Stimulated activated naive CD8-positive, alpha-beta T cell treated with anti-CD3 and anti-CD28 coated beads, Interleukin-15, amount 100 ng/mL, for 72 hours (primary cell): ENCODE measurements around the gene FBXO8.

Experiments
- ATAC-seq: fragments of 150-1000 bp; cut with Tn5 transposase; 2 replicates; pipeline ENCODE4 v1.10.0; 2021; ENCODE audit warnings: mild to moderate bottlenecking, moderate library complexity
- DNase-seq, 2 donors: peaks; one replicate each; pipeline ENCODE4 v3.0.0; 2021 to 2022
- H3K27ac Mint-ChIP-seq, 2 donors: one replicate each; pipeline ENCODE4 v1.8.0; 2022; ENCODE audit warnings: mild to moderate bottlenecking in 2 of 2, mixed read lengths in 2 of 2, moderate library complexity in 2 of 2
- H3K27me3 Mint-ChIP-seq: one replicate; pipeline ENCODE4 v1.8.0; 2022; ENCODE audit warnings: mixed read lengths
- H3K4me1 Mint-ChIP-seq: one replicate; pipeline ENCODE4 v1.8.0; 2022; ENCODE audit warnings: mild to moderate bottlenecking, mixed read lengths
- H3K4me3 Mint-ChIP-seq, 2 donors: one replicate each; pipeline ENCODE4 v1.8.0; 2022; ENCODE audit warnings: mild to moderate bottlenecking in 2 of 2, mixed read lengths in 2 of 2, moderate library complexity in 1 of 2
- H3K9me3 Mint-ChIP-seq, 2 donors: one replicate each; pipeline ENCODE4 v1.8.0; 2022; ENCODE audit warnings: mixed read lengths in 2 of 2

Gene FBXO8

DNA sequence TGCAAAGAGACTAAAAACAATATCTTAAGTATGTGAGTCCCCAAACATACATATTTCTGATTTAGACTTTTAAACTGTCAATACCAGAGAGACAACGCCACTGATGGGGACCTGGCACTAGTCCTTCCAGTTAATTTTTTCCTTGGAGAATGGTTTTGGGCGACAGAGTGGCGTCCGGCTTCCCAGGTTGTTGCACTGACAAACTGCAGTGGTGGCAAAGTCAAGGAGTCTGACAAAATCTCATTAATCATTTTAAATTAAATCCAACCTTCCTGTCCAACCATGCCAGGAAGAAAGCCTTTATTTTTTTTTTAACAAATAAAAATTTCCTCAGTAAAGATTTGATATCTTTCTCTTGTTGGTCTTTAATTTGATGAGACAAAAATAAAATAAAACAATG lies 52.8 kb downstream of the FBXO8 start:
- Mint-ChIP-seq H3K27ac (no peak overlapping the region), H3K9me3 (no peaks in the 10 kb centered on the region), H3K4me3 (no peak overlapping the region), H3K4me1 (no peaks in the 10 kb centered on the region), H3K27me3 (peaks cover 23% of the 10 kb centered on the region)
- DNase-seq (no peak), ATAC-seq (no peak)

DNA sequence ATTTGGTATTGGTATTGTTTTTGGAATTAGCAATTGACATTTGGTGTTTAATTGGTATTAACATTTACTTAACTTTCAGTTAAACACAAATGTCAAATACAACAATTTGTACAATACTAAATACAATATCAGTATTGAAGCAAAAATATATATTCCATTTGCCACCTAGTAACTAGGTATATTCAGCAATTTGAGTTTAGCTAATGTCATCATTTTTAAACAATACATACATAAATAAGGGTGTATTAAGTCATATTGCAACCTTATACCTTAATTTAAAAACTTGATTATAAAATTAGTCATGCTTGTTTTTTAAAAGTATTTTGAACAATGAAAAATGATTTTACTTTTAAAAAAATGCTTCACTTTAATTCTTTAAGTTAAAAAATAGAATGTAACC lies 53.3 kb downstream of the FBXO8 start:
- Mint-ChIP-seq H3K27ac (no peak overlapping the region), H3K4me1 (no peaks in the 10 kb centered on the region), H3K9me3 (no peaks in the 10 kb centered on the region), H3K4me3 (no peak overlapping the region), H3K27me3 (peaks cover 29% of the 10 kb centered on the region)
- DNase-seq (no peak), ATAC-seq (no peak)

DNA sequence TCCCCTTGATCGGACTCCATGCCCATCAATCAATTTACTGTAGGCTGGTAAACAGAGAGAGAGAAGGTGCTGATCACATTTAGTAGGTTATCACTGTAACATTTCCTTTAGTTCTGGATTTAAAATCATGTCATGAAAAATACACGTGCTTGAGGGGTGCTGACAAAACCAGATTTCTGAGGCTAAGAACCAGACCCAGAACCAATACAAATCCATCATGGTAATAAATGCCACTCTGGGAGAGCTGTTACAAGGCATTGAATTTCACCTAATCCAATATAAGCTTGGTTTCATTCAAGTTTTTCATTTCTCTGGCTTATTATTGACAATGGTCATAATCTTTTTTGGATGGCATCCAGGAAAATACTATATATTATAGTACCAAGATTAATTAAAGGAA lies 54.5 kb downstream of the FBXO8 start:
- ATAC-seq: no peak
- H3K27ac Mint-ChIP-seq: no peak overlapping the region
- no peaks in the 10 kb centered on the region for H3K9me3 Mint-ChIP-seq

DNA sequence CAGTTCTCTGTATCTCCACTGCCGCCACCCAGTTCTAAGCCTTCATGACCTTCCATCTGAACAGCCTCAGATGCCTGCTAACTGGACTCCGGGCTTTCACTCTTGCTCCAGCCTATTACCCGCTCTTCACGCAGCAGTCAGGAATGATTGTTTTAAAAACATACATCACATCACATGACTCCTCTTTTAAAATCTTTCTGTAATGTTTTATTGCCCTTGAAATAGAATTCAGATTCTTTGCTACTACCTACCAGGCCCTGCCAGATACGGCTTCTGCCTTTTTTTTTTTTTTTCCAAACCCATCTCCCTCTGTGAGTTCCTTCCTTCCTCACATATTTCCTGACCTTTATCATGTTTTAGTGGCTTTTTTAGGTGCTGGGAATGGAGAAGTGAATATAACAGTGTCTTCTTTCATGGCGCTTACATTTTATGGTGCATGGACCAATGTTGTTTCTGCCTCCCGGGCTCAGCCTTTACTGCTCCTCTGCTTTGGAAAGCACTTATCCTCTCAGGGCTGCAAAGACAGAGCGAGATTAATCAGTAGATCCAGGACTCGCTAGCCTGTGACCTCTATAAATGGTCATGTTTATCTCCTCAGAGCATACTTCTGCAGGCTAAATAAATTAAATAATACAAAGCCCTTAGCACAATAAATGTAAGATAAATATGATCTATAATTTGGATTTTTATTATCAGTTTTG lies 58.0 kb downstream of the FBXO8 start:
- Mint-ChIP-seq H3K27me3 (peaks cover 46% of the 10 kb centered on the region), H3K4me1 (no peaks in the 10 kb centered on the region), H3K27ac (peak overlapping the region in 1 of 2 donors; percentile 49), H3K9me3 (no peaks in the 10 kb centered on the region), H3K4me3 (no peak overlapping the region)
- DNase-seq (no peak), ATAC-seq (no peak)

More for the DNA sequence above, 54.5 kb downstream of the FBXO8 start:
- DNase-seq: no peak
- peaks cover 32% of the 10 kb centered on the region for H3K27me3 Mint-ChIP-seq
- H3K4me3 Mint-ChIP-seq: no peak overlapping the region
- H3K4me1 Mint-ChIP-seq: no peaks in the 10 kb centered on the region

DNA sequence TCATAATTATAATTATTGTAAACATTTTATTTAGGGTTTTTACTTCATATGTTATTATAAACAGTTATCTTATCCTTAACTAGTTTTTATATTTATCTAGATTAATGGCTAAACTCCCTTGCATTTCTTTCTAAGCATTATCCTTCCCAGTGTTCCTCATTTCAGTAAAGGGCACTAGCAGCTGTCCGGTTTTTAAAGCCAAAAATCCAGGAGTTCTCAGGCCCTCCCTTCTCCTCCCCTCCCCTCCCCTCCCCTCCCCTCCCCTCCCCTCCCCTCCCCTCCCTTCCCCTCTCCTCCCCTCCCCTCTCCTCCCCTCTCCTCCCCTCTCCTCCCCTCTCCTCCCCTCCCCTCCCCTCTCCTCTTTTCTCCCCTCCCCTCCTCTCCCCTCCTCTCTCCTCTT lies 58.9 kb downstream of the FBXO8 start:
- no peak for ATAC-seq
- H3K4me3 Mint-ChIP-seq: no peak overlapping the region
- peaks cover 55% of the 10 kb centered on the region for H3K27me3 Mint-ChIP-seq
- no peak for DNase-seq
- no peak overlapping the region for H3K27ac Mint-ChIP-seq
- H3K9me3 Mint-ChIP-seq: no peaks in the 10 kb centered on the region
- H3K4me1 Mint-ChIP-seq: no peaks in the 10 kb centered on the region

DNA sequence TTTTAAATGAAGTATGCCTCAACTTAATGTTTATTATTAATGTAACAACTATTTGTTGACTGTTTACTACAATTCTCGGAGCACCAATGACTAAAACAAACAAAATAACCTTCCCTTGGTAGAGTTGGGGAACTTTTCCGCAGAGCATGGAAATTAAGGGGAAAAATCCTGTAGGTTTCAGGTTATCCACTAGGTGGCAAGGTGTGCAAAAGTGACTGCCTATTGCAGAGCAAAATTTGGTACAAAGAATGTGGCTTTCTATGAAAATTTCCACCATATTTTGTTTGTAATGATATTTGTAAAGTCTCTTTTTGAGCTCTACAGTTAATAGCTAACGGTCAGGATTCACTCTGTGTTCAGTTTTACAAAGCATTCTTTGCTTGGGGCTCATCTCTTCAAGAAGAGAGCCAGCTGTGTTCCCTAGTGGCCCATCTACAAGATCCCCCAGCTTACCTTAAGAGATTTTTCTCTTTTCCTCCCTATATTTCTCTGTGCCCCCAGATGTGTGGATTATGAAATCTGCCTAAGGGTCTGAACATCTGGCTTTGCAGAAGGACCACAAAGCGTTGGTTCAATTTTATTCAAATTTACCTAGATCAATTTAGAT lies 61.1 kb downstream of the FBXO8 start:
- peaks cover 68% of the 10 kb centered on the region for H3K27me3 Mint-ChIP-seq
- DNase-seq: no peak
- peaks cover 11% of the 10 kb centered on the region for H3K4me1 Mint-ChIP-seq
- H3K27ac Mint-ChIP-seq: no peak overlapping the region
- H3K9me3 Mint-ChIP-seq: no peaks in the 10 kb centered on the region
- no peak for ATAC-seq
- no peak overlapping the region for H3K4me3 Mint-ChIP-seq

DNA sequence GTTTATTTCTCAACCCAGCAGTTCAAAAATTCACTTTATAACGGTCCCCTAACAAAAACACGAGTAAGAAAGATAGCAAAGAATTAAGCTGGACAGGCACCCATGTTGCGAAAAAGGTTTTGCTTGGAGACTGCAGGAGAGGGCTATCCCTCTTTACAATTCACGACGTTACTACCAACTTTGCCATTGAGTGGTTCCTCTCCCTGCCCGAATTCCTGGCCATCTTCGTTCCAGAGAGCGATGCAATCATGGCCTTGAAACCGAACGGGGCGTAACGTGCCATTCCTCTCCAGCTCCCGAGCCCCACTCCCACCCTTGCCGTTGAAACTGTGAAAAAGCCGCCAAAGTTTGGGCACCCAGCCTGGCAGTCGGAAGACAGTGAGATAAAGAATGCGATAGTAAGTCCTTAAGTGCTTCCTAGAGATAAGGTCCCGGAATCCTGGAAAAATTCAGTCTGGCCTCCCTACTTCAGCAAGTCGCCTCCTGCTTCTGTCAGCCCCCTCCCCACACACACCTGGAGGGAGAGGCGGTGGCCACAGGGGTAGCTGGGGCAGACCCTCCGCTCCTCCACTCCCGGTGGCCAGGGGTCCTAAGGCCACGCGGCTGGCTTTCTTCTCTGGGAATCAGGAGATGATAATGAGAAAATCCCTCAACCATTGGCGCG lies 65.2 kb downstream of the FBXO8 start:
- H3K27me3 Mint-ChIP-seq: peaks cover 84% of the 10 kb centered on the region
- no peak for DNase-seq
- no peak overlapping the region for H3K27ac Mint-ChIP-seq
- peak overlapping the region in 1 of 2 donors; percentile 75 for H3K4me3 Mint-ChIP-seq
- no peak for ATAC-seq
- H3K4me1 Mint-ChIP-seq: peaks cover 46% of the 10 kb centered on the region
- H3K9me3 Mint-ChIP-seq: no peaks in the 10 kb centered on the region

DNA sequence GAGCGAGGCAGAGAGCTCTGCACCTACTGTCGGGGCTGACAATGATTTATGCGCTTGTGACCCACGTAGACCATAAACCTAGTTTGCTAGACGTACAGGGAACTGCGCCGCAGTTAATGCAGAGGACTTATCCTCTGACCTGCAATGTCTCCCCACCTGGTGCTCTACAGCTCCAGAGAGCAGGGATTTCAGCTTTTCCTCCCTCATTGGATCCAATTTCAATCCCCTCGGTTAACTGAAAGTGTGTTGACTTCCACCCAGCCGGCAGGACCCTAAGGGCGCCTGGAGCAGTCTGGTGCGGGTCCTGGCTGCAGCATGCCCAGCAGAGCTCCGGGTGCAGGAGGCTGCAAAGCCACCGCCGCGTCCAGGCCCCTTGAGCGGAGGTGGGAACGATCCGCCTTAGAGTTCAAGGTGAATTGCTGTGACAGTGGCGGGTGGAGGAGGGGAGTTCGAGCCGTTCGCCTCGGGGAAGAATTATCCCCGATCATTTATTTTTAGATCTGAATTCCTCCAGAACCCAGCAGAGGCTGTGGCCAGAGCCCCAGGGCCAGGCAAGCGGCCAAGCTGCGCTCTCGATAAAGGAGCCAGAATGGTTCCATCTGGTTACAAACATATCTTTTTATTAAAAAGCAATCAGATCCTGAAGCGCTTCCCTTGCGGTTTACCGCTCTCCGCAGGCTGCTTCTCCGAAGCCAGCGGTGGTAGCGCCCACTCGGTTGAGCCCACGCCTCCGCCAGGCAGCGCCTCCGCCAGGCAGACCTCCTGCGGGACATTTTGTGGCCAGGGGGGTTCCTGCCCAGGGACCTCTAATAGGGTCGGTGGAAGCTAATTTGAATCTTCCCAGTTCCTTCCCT lies 66.0 kb downstream of the FBXO8 start:
- H3K4me3 Mint-ChIP-seq: peak overlapping the region; percentile 69 to 75
- H3K4me1 Mint-ChIP-seq: peaks cover 48% of the 10 kb centered on the region
- H3K27me3 Mint-ChIP-seq: peaks cover 91% of the 10 kb centered on the region
- ATAC-seq: peak; percentile 54
- peak in 1 of 2 donors; percentile 18 for DNase-seq
- no peak overlapping the region for H3K27ac Mint-ChIP-seq
- no peaks in the 10 kb centered on the region for H3K9me3 Mint-ChIP-seq

DNA sequence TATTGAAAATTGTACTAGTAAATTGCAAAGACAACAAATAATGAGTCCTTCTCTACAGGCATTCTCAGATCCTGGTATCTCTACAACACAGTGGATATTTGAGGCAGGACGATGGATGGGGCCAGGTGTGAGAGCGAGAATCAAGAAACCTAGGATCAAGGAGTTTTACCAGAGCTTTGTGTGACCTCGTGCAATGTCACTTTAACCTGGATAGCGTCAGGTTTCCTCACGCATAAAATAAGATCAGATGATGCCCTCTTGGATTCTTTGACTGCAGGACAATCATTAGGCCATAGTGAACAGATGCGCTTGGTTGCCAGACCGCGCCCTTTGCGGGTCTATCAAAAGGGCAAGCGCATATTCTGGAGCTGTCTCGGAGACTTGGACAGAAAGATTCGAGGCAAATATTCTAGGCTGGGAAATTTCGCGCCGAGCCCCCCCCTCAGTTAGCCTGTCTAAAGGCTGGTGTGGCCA lies 66.6 kb downstream of the FBXO8 start:
- no peak for DNase-seq
- Mint-ChIP-seq H3K4me1 (peaks cover 54% of the 10 kb centered on the region), H3K27me3 (peaks cover 92% of the 10 kb centered on the region), H3K4me3 (peak overlapping the region; percentile 69 to 75), H3K9me3 (no peaks in the 10 kb centered on the region), H3K27ac (no peak overlapping the region)
- ATAC-seq: peak; percentile 11

DNA sequence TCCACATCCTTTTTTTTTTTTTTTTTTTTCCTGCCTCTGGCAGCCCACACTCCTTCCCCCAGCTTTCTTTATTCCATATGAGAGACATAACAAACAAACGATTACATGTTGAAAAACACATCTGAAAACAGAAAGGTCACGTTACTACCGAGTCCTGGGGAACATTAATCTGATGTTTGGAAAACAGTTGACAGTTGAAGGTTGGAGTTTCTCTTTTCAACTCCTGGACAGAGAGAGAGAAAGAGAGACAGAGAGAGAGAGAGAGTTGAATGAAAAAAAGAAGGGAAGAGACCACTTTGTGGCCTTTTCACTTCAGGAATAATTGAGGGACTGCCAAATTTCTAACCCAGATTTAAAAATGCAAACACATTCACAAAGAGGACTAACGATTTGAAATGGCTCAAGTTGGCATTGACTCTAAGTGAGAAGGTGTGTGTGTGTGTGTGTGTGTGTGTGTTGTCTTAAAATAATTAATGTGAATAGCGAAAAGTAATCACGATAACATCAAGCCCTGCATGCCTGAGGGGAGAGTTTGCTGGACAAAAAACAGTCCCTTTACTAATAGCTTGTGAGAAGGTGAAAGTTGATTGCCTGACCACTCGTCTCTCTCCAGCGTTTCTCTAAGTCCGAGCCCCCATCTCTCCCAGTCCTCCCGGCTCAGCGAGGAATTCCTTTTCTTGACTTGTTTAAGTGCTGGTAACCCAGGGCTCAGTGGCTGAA lies 67.3 kb downstream of the FBXO8 start:
- no peak for ATAC-seq
- H3K27me3 Mint-ChIP-seq: peaks cover 92% of the 10 kb centered on the region
- H3K27ac Mint-ChIP-seq: no peak overlapping the region
- DNase-seq: no peak
- peaks cover 62% of the 10 kb centered on the region for H3K4me1 Mint-ChIP-seq
- H3K4me3 Mint-ChIP-seq: peak overlapping the region in 1 of 2 donors; percentile 16
- H3K9me3 Mint-ChIP-seq: no peaks in the 10 kb centered on the region

DNA sequence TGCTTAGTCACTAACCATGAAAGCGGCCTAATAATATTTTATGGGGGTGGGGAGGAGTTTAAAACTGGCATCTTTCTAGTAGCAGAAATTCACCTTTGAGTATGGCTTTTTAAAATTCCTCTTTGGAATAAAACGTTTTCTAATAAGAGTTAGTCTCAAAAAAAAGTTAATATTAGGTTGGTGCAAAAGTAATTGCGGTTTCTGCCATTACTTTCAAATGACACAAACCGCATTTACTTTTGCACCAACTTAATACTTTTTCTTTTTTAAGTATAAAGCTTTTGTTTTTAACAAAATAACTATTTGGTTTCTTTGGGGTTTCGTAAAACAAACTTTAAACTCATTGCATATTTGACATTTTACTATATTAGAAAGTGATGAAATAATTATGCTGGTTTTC lies 68.4 kb downstream of the FBXO8 start:
- ATAC-seq: no peak
- H3K27ac Mint-ChIP-seq: peak overlapping the region in 1 of 2 donors; percentile 2

DNA sequence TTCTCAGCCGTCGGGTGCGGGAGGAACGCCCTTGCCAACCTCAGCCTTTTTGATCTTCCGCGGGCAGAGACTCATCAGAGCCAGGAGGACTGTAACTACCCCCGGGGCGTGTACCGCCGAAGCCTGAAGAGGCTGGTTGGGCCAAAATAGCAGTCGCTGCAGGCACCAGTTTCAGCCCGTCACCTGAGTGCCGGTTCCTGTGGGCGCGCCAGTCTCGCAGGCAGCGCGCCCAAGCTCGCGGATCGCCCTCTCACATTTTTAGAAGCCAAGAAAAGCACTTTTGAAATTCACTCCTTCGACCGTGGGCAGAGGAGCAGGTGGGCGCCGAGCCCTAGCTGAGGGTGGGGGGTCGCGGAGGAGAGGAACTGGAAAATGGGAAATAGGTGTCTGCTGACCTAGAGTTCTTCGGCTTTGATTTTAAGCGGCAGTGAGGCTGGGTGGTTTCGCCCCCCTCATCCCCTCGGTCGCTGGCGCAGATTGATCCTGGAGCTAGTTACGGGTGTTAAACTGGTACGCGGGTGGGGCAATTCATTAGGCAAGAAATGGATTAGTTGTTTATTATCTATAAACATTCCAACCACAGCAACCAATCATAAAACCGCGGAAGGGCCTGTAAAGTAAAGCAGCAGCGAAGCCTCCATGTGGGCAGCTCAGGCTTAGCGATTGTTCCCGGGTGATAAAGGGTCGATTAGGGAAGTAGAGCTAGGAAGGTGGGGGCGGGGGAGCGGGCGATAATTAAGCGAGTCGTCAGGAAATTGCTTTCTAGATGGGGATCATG lies 69.2 kb downstream of the FBXO8 start:
- ATAC-seq: peak; percentile 57
- Mint-ChIP-seq H3K9me3 (no peaks in the 10 kb centered on the region), H3K27me3 (peaks cover 97% of the 10 kb centered on the region), H3K4me1 (peaks cover 63% of the 10 kb centered on the region), H3K27ac (no peak overlapping the region), H3K4me3 (peak overlapping the region; percentile 67 to 78)
- peak in 1 of 2 donors; percentile 19 for DNase-seq

More for the DNA sequence above, 68.4 kb downstream of the FBXO8 start:
- Mint-ChIP-seq H3K4me3 (peak overlapping the region; percentile 67 to 78), H3K27me3 (peaks cover 97% of the 10 kb centered on the region), H3K9me3 (no peaks in the 10 kb centered on the region), H3K4me1 (peaks cover 63% of the 10 kb centered on the region)
- DNase-seq: no peak

DNA sequence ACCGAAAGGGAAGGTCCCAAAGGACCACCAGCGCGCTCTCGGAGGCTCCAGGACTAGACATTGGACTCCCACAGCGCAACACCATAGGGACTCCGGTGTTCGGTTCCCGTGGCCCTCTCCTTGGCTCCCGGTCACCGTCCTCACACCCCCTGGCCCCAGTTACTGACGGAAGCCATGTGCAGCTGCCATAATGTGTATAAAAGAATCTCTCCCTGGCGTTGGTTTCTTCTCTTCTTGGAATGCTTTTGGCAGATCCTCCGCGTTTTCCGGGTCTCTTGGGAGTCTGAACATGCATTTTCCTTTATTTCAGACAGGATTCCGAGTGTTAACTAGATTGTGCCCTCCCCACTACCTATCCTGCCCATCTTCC lies 69.8 kb downstream of the FBXO8 start:
- ATAC-seq (no peak), DNase-seq (no peak)
- H3K9me3 Mint-ChIP-seq: no peaks in the 10 kb centered on the region
- no peak overlapping the region for H3K27ac Mint-ChIP-seq
- H3K4me1 Mint-ChIP-seq: peaks cover 63% of the 10 kb centered on the region
- peak overlapping the region; percentile 67 to 78 for H3K4me3 Mint-ChIP-seq
- peaks cover 97% of the 10 kb centered on the region for H3K27me3 Mint-ChIP-seq

DNA sequence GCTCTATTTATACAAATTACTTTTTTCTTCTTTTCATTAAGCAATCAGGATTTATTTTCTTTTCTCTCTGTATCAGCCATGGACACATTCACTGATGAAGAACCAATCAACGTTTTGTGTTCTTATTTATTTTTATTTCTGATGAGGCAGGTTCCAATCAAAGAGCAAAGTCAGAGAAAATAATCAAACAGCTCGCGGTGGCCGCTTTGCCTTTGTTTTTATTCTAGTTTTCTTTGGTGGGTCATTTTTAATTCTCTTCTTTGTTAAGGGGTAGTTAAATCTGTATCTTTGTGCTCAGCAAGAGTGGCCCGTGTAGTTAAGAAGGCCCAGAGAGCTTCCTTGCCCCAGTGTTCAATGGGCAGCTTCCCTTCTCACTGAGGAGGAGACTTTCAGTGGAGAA lies 71.4 kb downstream of the FBXO8 start:
- H3K4me1 Mint-ChIP-seq: peaks cover 49% of the 10 kb centered on the region
- ATAC-seq (no peak), DNase-seq (no peak)
- peaks cover 83% of the 10 kb centered on the region for H3K27me3 Mint-ChIP-seq
- H3K9me3 Mint-ChIP-seq: no peaks in the 10 kb centered on the region
- peak overlapping the region; percentile 51 to 65 for H3K4me3 Mint-ChIP-seq
- H3K27ac Mint-ChIP-seq: no peak overlapping the region
